COLO668 (cell line): ENCODE results near the gene HEATR3.

ENCODE experiments used
- DNase-seq: peaks from one replicate; lab custom pipeline; 2025; ENCODE audit not compliant: unreplicated experiment; lab: John Stamatoyannopoulos, UW

The HEATR3 gene

DNA sequence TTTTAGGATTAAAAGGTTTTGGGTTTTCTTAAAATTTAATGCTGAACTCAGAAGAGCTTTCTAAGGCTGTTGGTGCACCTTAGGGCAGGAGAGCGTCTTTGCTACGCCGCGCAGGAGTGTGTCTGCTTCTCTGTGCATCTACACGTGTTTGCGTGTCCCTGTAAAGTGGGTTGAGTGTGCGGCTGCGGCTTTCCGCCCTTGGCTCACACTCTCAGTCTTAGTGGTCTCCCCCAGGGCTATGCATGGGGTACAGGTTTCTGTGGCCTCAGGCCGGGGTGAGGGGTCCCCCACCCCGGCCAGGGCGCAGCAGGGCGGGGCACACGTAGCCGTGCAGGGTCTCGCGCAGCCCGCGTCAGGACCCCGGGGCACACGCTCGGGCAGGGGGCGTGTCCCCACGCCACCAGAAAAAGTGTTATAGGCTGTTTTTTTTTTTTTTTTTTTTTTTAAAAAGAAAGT is 86.6 kb downstream of the HEATR3 start:
- no peak for DNase-seq

DNA sequence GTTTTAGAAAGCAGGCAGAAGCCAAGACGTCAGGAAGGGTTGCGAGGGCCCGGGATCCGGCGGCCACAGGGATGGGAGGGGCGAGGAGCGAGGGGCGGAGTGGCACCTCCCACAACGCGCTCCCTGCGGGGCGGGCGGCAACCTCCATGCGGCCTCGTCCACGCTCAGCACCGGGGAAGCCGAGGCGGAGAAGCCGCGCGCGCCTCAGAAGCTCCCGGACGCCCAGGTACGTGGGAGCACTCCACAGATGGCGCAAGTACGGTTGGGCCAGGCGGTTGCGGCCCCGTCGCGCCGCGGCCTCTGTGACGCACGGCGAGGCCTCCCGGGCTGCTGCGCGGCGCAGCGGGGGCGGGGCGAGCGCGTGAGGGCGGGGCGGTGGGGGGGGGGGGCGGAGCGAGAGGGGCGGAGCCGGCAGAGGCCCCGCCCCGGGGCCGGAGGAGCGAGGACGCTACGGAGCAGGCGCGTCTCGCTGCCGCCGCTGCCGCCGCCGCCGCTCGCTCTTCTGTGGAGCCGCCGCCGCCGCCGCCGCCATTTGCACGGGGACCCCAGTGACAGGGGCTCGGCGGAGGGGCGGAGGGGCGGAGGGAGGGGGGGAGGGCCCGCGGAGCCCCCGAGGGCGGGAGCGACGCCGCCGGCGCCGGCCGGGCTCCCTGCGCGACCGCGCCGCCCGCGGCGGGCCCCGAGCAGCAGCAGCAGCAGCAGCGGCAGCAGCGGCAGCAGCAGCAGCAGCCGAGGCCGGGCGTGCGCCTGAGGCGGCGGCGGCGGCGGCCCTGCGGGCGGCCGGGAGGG is 87.2 kb downstream of the HEATR3 start, which contains the start of gene TENT4B:
TSS of gene TENT4B (plus strand) at position 500 of the 789 bp plus-strand sequence. CDS start 316 bp downstream, outside the sequence.
- peak; percentile 85 for DNase-seq

GRCh38 chr16:50153596-50154419 is 88.0 kb downstream of the HEATR3 start:
- DNase-seq, result peak; percentile 59

GRCh38 chr16:50154420-50154950 is 88.7 kb downstream of the HEATR3 start:
- DNase-seq, result no peak

- DNase-seq, result no peak
Observed at GRCh38 chr16:50155925-50156324, 90.2 kb downstream of the HEATR3 start.
